Lower lobe of right lung (tissue), 2 donors: ENCODE data around the gene FDX2. TPM values are rescaled to one million over a fixed set of nuclear protein-coding genes. Genes with fewer than 3 reads are reported as not detected.

ENCODE experiments used
- ATAC-seq, 2 donors: fragments of 200-7000 bp; cut with Tn5 transposase; one replicate each; pipeline ENCODE4 v1.9.1; 2020 to 2022; ENCODE audit warnings: mild to moderate bottlenecking in 2 of 2, moderate library complexity in 2 of 2
- DNase-seq: peaks from one replicate; pipeline ENCODE4 v3.0.0-alpha.2; 2020
- H3K27ac ChIP-seq: fragments of 200-600 bp; one replicate; pipeline ENCODE4 v1.8.0; 2022
- H3K27me3 ChIP-seq: fragments of 200-600 bp; one replicate; pipeline ENCODE4 v1.8.0; 2022; ENCODE audit warnings: low read depth
- H3K36me3 ChIP-seq: fragments of 200-600 bp; one replicate; pipeline ENCODE4 v1.8.0; 2022; ENCODE audit warnings: mild to moderate bottlenecking
- H3K4me1 ChIP-seq: fragments of 200-600 bp; one replicate; pipeline ENCODE4 v1.8.0; 2022
- H3K4me3 ChIP-seq: fragments of 200-600 bp; one replicate; pipeline ENCODE4 v1.8.0; 2022; ENCODE audit warnings: mild to moderate bottlenecking
- H3K9me3 ChIP-seq: fragments of 200-600 bp; one replicate; pipeline ENCODE4 v1.8.0; 2022
- intact Hi-C: fragments of 100-400 bp; cut with DNase I; formaldehyde crosslinking; loops from one replicate; pipeline ENCODE4 v1.11.0; 2022
- long read RNA-seq: library from polyadenylated mRNA; unstranded; transcript quantifications from one replicate; pipeline ENCODE4 v2.0.0, GENCODE V29; 2021
- total RNA-seq: library from RNA; stranded (reverse); fragmentation: NEBNext Ultra II Directional; extraction: Animal tissue kit (Norgen Biotek cat#: 25700); gene quantifications from one replicate; pipeline ENCODE4 v1.2.1, GENCODE V29; 2021
- TF ChIP-seq, protein P1 (sequence below): fragments of 200-600 bp; IDR thresholded peaks from one replicate; pipeline ENCODE4 v1.8.0; 2022; ENCODE audit warnings: antibody characterized with exemption, mild to moderate bottlenecking
- donor health status: DM: no; HTN: yes; CAD: no; lungs with severe emphysema.

The FDX2 gene
- 16.8 TPM for total RNA-seq
- long read RNA-seq, transcript FDX2-202 (5 exons, 1,012 nt): major isoform, 15 of 37 reads
- long read RNA-seq, partial matches to known transcripts: 18 of 37 reads
- long read RNA-seq, other reads (novel, unspliced or antisense): 1 of 37 reads

DNA sequence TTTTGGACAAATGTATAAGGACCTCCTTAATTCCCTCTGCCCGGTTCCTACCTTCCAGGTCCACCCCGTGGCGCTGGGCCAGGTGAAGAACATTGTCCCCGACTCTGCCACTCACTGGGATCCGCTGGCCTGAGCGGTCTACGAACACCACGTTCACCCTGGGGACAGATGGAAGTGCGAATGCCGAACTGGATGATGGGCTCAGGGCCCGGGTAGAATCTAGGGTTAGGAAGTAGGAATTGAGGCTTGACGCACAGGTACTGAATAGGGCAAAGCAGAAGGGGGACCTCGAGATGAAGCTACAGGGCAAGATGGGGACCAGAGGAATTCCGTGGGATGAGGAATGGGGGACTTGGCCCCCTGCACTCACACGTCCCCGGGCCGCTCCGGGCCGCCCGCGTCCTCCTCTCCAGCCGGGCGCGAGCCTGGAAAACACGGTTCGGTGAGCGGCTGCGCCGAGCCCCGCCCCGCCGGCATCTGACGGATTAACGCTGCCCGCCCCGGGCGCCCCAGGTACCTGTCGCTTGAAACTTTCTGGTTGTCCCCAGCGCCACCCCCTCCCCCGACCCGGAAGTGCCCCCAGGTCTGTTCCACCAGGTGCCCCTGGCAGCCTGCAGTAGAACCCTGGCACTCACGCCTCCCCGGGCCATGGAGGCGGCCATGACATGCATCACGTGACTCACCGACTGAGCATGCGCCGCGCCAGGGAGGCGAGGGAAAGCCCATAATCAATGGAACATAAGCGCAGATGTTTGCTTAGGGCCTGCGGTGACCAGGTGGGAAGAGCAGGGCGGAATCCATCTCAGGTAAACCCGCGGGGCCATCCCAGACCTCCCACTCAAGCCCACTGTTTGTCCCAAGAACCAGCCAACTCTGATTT is at the start of gene FDX2:
TSS of gene FDX2 (minus strand) at position 681 of the 880 bp plus-strand sequence. CDS start at position 662, 19 bp downstream.
- peak within 1 kb of the TSS; percentile 57 for H3K27ac ChIP-seq

DNA sequence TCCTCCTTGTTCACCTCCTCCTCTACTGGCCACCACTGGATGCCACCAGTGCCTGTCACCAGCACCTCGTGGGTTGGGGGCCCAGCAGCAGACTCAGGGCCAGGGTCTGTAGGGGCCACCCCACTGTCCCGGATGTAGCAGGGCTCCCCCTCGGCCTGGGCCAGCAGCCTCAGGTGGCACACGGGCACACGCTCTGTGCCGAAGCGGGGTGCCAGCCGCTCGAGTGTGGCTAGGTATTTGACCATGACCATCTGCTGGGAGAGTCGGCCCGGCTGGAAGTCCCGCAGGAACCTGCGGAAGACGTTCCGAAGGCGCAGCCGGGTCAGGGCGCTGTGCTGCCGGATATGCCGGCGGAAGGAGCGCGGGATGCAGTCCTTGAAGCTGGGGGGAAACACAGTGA is 49.7 kb upstream of the FDX2 start:
- ATAC-seq (no peak), DNase-seq (no peak)
- peaks cover 99% of the 10 kb centered on the region for H3K36me3 ChIP-seq
- intact Hi-C loops: no loop called here
- H3K4me3 ChIP-seq: no peak overlapping the region
- no peaks in the 10 kb centered on the region for H3K4me1 ChIP-seq
- no peaks in the 10 kb centered on the region for H3K27me3 ChIP-seq
- H3K27ac ChIP-seq: no peak overlapping the region
- no peaks in the 10 kb centered on the region for H3K9me3 ChIP-seq
- TF ChIP-seq, protein P1, sequence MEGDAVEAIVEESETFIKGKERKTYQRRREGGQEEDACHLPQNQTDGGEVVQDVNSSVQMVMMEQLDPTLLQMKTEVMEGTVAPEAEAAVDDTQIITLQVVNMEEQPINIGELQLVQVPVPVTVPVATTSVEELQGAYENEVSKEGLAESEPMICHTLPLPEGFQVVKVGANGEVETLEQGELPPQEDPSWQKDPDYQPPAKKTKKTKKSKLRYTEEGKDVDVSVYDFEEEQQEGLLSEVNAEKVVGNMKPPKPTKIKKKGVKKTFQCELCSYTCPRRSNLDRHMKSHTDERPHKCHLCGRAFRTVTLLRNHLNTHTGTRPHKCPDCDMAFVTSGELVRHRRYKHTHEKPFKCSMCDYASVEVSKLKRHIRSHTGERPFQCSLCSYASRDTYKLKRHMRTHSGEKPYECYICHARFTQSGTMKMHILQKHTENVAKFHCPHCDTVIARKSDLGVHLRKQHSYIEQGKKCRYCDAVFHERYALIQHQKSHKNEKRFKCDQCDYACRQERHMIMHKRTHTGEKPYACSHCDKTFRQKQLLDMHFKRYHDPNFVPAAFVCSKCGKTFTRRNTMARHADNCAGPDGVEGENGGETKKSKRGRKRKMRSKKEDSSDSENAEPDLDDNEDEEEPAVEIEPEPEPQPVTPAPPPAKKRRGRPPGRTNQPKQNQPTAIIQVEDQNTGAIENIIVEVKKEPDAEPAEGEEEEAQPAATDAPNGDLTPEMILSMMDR: no peak

More for the DNA sequence above, at the start of gene FDX2:
- TF ChIP-seq, protein P1: no peak
- intact Hi-C loops: no loop called here
- peak within 1 kb of the TSS; percentile 96 for H3K4me3 ChIP-seq
- H3K9me3 ChIP-seq: no peaks in the 10 kb centered on the region
- peaks cover 16% of the 10 kb centered on the region for H3K4me1 ChIP-seq
- no peaks in the 10 kb centered on the region for H3K27me3 ChIP-seq
- peak; percentile 90 to 96 for ATAC-seq
- H3K36me3 ChIP-seq: peaks cover 41% of the 10 kb centered on the region
- DNase-seq: peak; percentile 92

- TF ChIP-seq, protein P1: no peak
- Histone ChIP-seq H3K27ac (no peak overlapping the region), H3K27me3 (no peaks in the 10 kb centered on the region), H3K4me1 (no peaks in the 10 kb centered on the region), H3K36me3 (peaks cover 99% of the 10 kb centered on the region), H3K4me3 (no peak overlapping the region), H3K9me3 (no peaks in the 10 kb centered on the region)
- ATAC-seq (no peak), DNase-seq (no peak)
- intact Hi-C loops: no loop called here
Measured at GRCh38 chr19:10364644-10365043, 48.8 kb upstream of the FDX2 start.

- no peak overlapping the region for H3K27ac ChIP-seq
- H3K4me1 ChIP-seq: no peaks in the 10 kb centered on the region
- H3K9me3 ChIP-seq: no peaks in the 10 kb centered on the region
- TF ChIP-seq, protein P1: no peak
- ATAC-seq (no peak), DNase-seq (no peak)
- peaks cover 99% of the 10 kb centered on the region for H3K36me3 ChIP-seq
- no peaks in the 10 kb centered on the region for H3K27me3 ChIP-seq
- no peak overlapping the region for H3K4me3 ChIP-seq
- intact Hi-C loops: no loop called here
Measured at GRCh38 chr19:10363789-10364281, 48.0 kb upstream of the FDX2 start.

GRCh38 chr19:10362259-10362658 is 46.4 kb upstream of the FDX2 start:
- no peaks in the 10 kb centered on the region for H3K9me3 ChIP-seq
- ATAC-seq: no peak
- peaks cover 98% of the 10 kb centered on the region for H3K36me3 ChIP-seq
- TF ChIP-seq, protein P1: no peak
- H3K27ac ChIP-seq: no peak overlapping the region
- DNase-seq: no peak
- no peak overlapping the region for H3K4me3 ChIP-seq
- H3K27me3 ChIP-seq: no peaks in the 10 kb centered on the region
- no peaks in the 10 kb centered on the region for H3K4me1 ChIP-seq
- intact Hi-C loops: no loop called here
